CD4-positive, alpha-beta memory T cell (primary cell): ENCODE data around the gene PCYT2. TPM values are rescaled to one million over a fixed set of nuclear protein-coding genes. Genes with fewer than 3 reads are reported as not detected.
"Not testable (repeated sequence)": the region's sequence is repeated elsewhere in the genome, so short reads cannot be mapped to it uniquely, and the experiment has no call there.

Source experiments
- CTCF ChIA-PET: fragments of 350-600 bp; sonication (Branson Sonifier 250); formaldehyde crosslinking; loops from one replicate; lab custom pipeline; 2021; ENCODE audit warnings: inconsistent platforms; ENCODE audit not compliant: partially characterized antibody; lab: Charles Lee
- POLR2A ChIA-PET: fragments of 350-600 bp; sonication (Branson Sonifier 250); formaldehyde crosslinking; loops from one replicate; lab custom pipeline; 2021; ENCODE audit not compliant: partially characterized antibody; lab: Charles Lee
- DNase-seq, 5 donors: peaks; one replicate each; pipeline versions ENCODE4 v3.0.0 to v3.0.0-alpha.2; 2020 to 2022; ENCODE audit warnings: mixed read lengths in 1 of 5
- H3K27ac ChIP-seq: one replicate; pipeline ENCODE4 v1.7.0; 2013; ENCODE audit warnings: low read depth, low read length
- H3K27me3 ChIP-seq: 2 replicates; pipeline ENCODE4 v1.7.0; 2013; ENCODE audit warnings: mild to moderate bottlenecking, low read length, moderate library complexity; ENCODE audit not compliant: insufficient read depth
- H3K36me3 ChIP-seq: 2 replicates; pipeline ENCODE4 v1.7.0; 2013; ENCODE audit warnings: mild to moderate bottlenecking, low read length, moderate library complexity; ENCODE audit not compliant: insufficient read depth
- H3K4me1 ChIP-seq: 2 replicates; pipeline ENCODE4 v1.7.0; 2013; ENCODE audit warnings: mild to moderate bottlenecking, low read length, moderate library complexity; ENCODE audit not compliant: insufficient read depth
- H3K4me3 ChIP-seq, 2 donors: one replicate each; pipeline ENCODE4 v1.7.0; 2013; ENCODE audit warnings: low read length in 2 of 2, mild to moderate bottlenecking in 1 of 2
- H3K9me3 ChIP-seq, 2 donors: one replicate each; pipeline ENCODE4 v1.7.0; 2013; ENCODE audit warnings: low read length in 2 of 2, control low read depth in 1 of 2; ENCODE audit not compliant: control insufficient read depth in 1 of 2
- H3K27ac Mint-ChIP-seq, 7 donors: one replicate each; pipeline ENCODE4 v1.8.0; 2020 to 2021; ENCODE audit warnings: mixed read lengths in 7 of 7, mild to moderate bottlenecking in 6 of 7, inconsistent platforms in 3 of 7, moderate library complexity in 3 of 7
- H3K27me3 Mint-ChIP-seq, 2 donors: one replicate each; pipeline ENCODE4 v1.8.0; 2020 to 2021; ENCODE audit warnings: mixed read lengths in 2 of 2
- H3K36me3 Mint-ChIP-seq, 2 donors: one replicate each; pipeline ENCODE4 v1.8.0; 2020 to 2021; ENCODE audit warnings: mixed read lengths in 2 of 2, inconsistent platforms in 1 of 2, mild to moderate bottlenecking in 1 of 2
- H3K4me1 Mint-ChIP-seq, 4 donors: one replicate each; pipeline ENCODE4 v1.8.0; 2020 to 2021; ENCODE audit warnings: mixed read lengths in 4 of 4, mild to moderate bottlenecking in 1 of 4
- H3K4me3 Mint-ChIP-seq, 8 donors: one replicate each; pipeline ENCODE4 v1.8.0; 2020 to 2021; ENCODE audit warnings: mixed read lengths in 8 of 8, mild to moderate bottlenecking in 7 of 8, moderate library complexity in 6 of 8, inconsistent platforms in 3 of 8
- H3K9me3 Mint-ChIP-seq, 8 donors: one replicate each; pipeline ENCODE4 v1.8.0; 2020 to 2021; ENCODE audit warnings: mixed read lengths in 8 of 8, mild to moderate bottlenecking in 5 of 8, inconsistent platforms in 3 of 8, moderate library complexity in 1 of 8
- intact Hi-C: fragments of 100-400 bp; cut with micrococcal nuclease; formaldehyde crosslinking; loops from one replicate; pipeline ENCODE4 v1.15.1; 2023
- polyA plus RNA-seq, 2 donors: library from polyadenylated mRNA; unstranded; fragments of 300-500 nt; fragmentation: Illumina TruSeq; gene quantifications; one replicate each; pipeline ENCODE4 v1.2.3, GENCODE V29; 2021
- total RNA-seq, 2 experiments: library from RNA; stranded (reverse); gene quantifications; one replicate each; pipeline ENCODE4 v1.2.3, GENCODE V29; 2021

Gene PCYT2
- total and polyA plus RNA-seq, 4 experiments from 2014 or later = 27.8 to 48.3 (median 36.9) TPM

GRCh38 chr17:81921537-81921862 is 10.3 kb upstream of the PCYT2 start:
- Mint-ChIP-seq H3K9me3 (no peaks in the 10 kb centered on the region), H3K36me3 (peaks cover 0 to 10% of the 10 kb centered on the region in 2 donors), H3K27me3 (no peaks in the 10 kb centered on the region), H3K4me1 (peaks cover 17 to 52% (median 36%) of the 10 kb centered on the region in 4 donors), H3K4me3 (no peak overlapping the region), H3K27ac (no peak overlapping the region)
- intact Hi-C loops = loop anchor here (10.0 kb wide), 1 partner anchor 827 kb away; no protein-coding TSS in a partner anchor
- POLR2A ChIA-PET = no interaction called here
- no peak overlapping the region for H3K27ac ChIP-seq
- H3K4me3 ChIP-seq = no peak overlapping the region
- H3K27me3 ChIP-seq = no peaks in the 10 kb centered on the region
- no peaks in the 10 kb centered on the region for H3K9me3 ChIP-seq
- CTCF ChIA-PET = no interaction called here
- no peaks in the 10 kb centered on the region for H3K36me3 ChIP-seq
- peaks cover 44% of the 10 kb centered on the region for H3K4me1 ChIP-seq
- DNase-seq = no peak

GRCh38 chr17:81920612-81921536 is 9.7 kb upstream of the PCYT2 start:
- Histone ChIP-seq H3K4me3 (no peak overlapping the region), H3K9me3 (no peaks in the 10 kb centered on the region), H3K27ac (no peak overlapping the region), H3K4me1 (peaks cover 44% of the 10 kb centered on the region), H3K27me3 (no peaks in the 10 kb centered on the region), H3K36me3 (peaks cover 2% of the 10 kb centered on the region)
- Mint-ChIP-seq H3K4me3 (peak overlapping the region in 1 of 8 donors; percentile 39), H3K4me1 (peaks cover 13 to 50% (median 35%) of the 10 kb centered on the region in 4 donors), H3K27me3 (no peaks in the 10 kb centered on the region), H3K36me3 (peaks cover under 1 to 13% of the 10 kb centered on the region in 2 donors), H3K27ac (peak overlapping the region in 4 of 7 donors; percentile 6 to 83 (median 52)), H3K9me3 (no peaks in the 10 kb centered on the region)
- POLR2A ChIA-PET = interaction anchor here (1.2 kb wide), 1 partner anchor 9 kb away, joined by 4 read pairs; the partner anchor contains the start of gene PCYT2
- CTCF ChIA-PET = no interaction called here
- no peak for DNase-seq
- intact Hi-C loops = loop anchor here (10.0 kb wide), 1 partner anchor 826 kb away; no protein-coding TSS in a partner anchor

GRCh38 chr17:81918832-81919545 is 7.8 kb upstream of the PCYT2 start:
- peak overlapping the region; percentile 42 to 93 (median 78) for H3K27ac Mint-ChIP-seq
- H3K27me3 Mint-ChIP-seq = no peaks in the 10 kb centered on the region

GRCh38 chr17:81918333-81918669 is 7.1 kb upstream of the PCYT2 start:
- H3K27me3 Mint-ChIP-seq, H3K9me3 ChIP-seq, H3K4me3 ChIP-seq, CTCF ChIA-PET, DNase-seq, H3K9me3 Mint-ChIP-seq, H3K27me3 ChIP-seq: not testable (repeated sequence)
- intact Hi-C loops = loop anchor here (1.0 to 2.0 kb wide), 2 partner anchors 9 to 58 kb away; partner anchors contain the start of genes MAFG and P4HB
- Mint-ChIP-seq H3K27ac (peak overlapping the region; percentile 77 to 93 (median 89)), H3K36me3 (peaks cover 10 to 31% of the 10 kb centered on the region in 2 donors), H3K4me3 (peak overlapping the region; percentile 84 to 95 (median 92)), H3K4me1 (peaks cover 10 to 37% (median 26%) of the 10 kb centered on the region in 4 donors)
- H3K27ac ChIP-seq = peak overlapping the region; percentile 64
- peaks cover 28% of the 10 kb centered on the region for H3K36me3 ChIP-seq
- POLR2A ChIA-PET = interaction anchor here (1.5 to 2.8 kb wide), 3 partner anchors 9 to 47 kb away, joined by 4 to 33 read pairs (median 23); partner anchors contain the start of genes ARHGDIA, MAFG and NPB
- H3K4me1 ChIP-seq = peaks cover 27% of the 10 kb centered on the region

More at GRCh38 chr17:81918832-81919545, 7.8 kb upstream of the PCYT2 start:
- Histone ChIP-seq H3K4me1 (peaks cover 32% of the 10 kb centered on the region), H3K9me3 (no peaks in the 10 kb centered on the region), H3K27ac (no peak overlapping the region), H3K27me3 (no peaks in the 10 kb centered on the region), H3K36me3 (peaks cover 21% of the 10 kb centered on the region), H3K4me3 (no peak overlapping the region)
- Mint-ChIP-seq H3K9me3 (no peaks in the 10 kb centered on the region), H3K4me1 (peaks cover 11 to 36% (median 26%) of the 10 kb centered on the region in 4 donors), H3K36me3 (peaks cover 8 to 28% of the 10 kb centered on the region in 2 donors), H3K4me3 (peak overlapping the region in 3 of 8 donors; percentile 25 to 91 (median 60))
- DNase-seq = no peak
- intact Hi-C loops = loop anchor here (1.0 to 2.0 kb wide), 2 partner anchors 8 to 58 kb away; partner anchors contain the start of genes MAFG and P4HB
- POLR2A ChIA-PET = no interaction called here
- CTCF ChIA-PET = no interaction called here

- Mint-ChIP-seq H3K27ac (peak within 1 kb of the TSS; percentile 80 to 94 (median 90)), H3K4me3 (peak within 1 kb of the TSS; percentile 86 to 95 (median 92)), H3K9me3 (no peaks in the 10 kb centered on the region), H3K27me3 (no peaks in the 10 kb centered on the region), H3K36me3 (peaks cover 16 to 36% of the 10 kb centered on the region in 2 donors), H3K4me1 (peaks cover 13 to 42% (median 26%) of the 10 kb centered on the region in 4 donors)
- ChIA-PET POLR2A (interaction anchor here (0.8 to 2.8 kb wide), 11 partner anchors 9 to 181 kb away, joined by 3 to 33 read pairs (median 4); partner anchors contain the start of genes ARHGDIA, MAFG and NPB), CTCF (interaction anchor here (0.9 to 1.1 kb wide), 2 partner anchors 10 to 25 kb away, joined by 4 to 5 read pairs; partner anchors contain the start of gene MAFG)
- intact Hi-C loops = loop anchor here (1.0 to 2.0 kb wide), 2 partner anchors 10 to 57 kb away; partner anchors contain the start of genes MAFG and P4HB
- peaks cover 33% of the 10 kb centered on the region for H3K36me3 ChIP-seq
- no peaks in the 10 kb centered on the region for H3K27me3 ChIP-seq
- DNase-seq = peak; percentile 79 to 81 (median 80)
- peak within 1 kb of the TSS; percentile 64 for H3K27ac ChIP-seq
- H3K4me3 ChIP-seq = peak within 1 kb of the TSS; percentile 30 to 66
- peaks cover 27% of the 10 kb centered on the region for H3K4me1 ChIP-seq
- no peaks in the 10 kb centered on the region for H3K9me3 ChIP-seq
Observed at GRCh38 chr17:81917565-81918332, 6.5 kb upstream of the PCYT2 start, which contains the start of gene SIRT7. SIRT7 (minus strand) TSS chr17:81918176; CDS start chr17:81918131, 45 bp downstream.
